ENCODE data around the gene GANAB. TPM values are rescaled to one million over a fixed set of nuclear protein-coding genes. Genes with fewer than 3 reads are reported as not detected.
A peak's percentile ranks its signal among the peaks of the same experiment; 100 is the strongest.
"Not testable (repeated sequence)": the region's sequence is repeated elsewhere in the genome, so short reads cannot be mapped to it uniquely, and the experiment has no call there.

Gene GANAB
- total RNA-seq, 1 experiment from 2014 or later: 98.5 TPM

GRCh38 chr11:62621567-62622470 lies 24.6 kb downstream of the GANAB start, which contains the start of gene B3GAT3:
Gene B3GAT3 (minus strand): TSS chr11:62621986. CDS start chr11:62621947, 39 bp downstream.
- no peaks in the 10 kb centered on the region for H3K9me3 ChIP-seq (ENCODE audit: low read length)
- H4K20me1 ChIP-seq (ENCODE audit: insufficient read depth, low read depth, low read length): no peaks in the 10 kb centered on the region
- H3K9me2 ChIP-seq (replicated peaks; ENCODE audit: insufficient read depth, low read length): no peaks in the 10 kb centered on the region
- peaks cover 15% of the 10 kb centered on the region for H3K4me1 ChIP-seq (ENCODE audit: low read length)
- peaks cover 15% of the 10 kb centered on the region; the same call in 1 of the 2 replicates for H3K36me3 ChIP-seq (ENCODE audit: insufficient read depth, low read length)
- H3K4me3 ChIP-seq (ENCODE audit: low read length): peak within 1 kb of the TSS; percentile 78
- peak within 1 kb of the TSS; percentile 77 for H3K9ac ChIP-seq (ENCODE audit: low read length)
- H2AFZ ChIP-seq (ENCODE audit: low read length): no peak within 1 kb of the TSS
- DNase-seq: peak; percentile 100
- H3K27ac ChIP-seq (ENCODE audit: low read length): peak within 1 kb of the TSS; percentile 71
- peaks cover 17% of the 10 kb centered on the region for H3K79me2 ChIP-seq (ENCODE audit: low read length)
- peak within 1 kb of the TSS; percentile 82 for H3K4me2 ChIP-seq (ENCODE audit: low read depth, low read length, poor library complexity, severe bottlenecking)
- H3K27me3 ChIP-seq (ENCODE audit: low read length): no peaks in the 10 kb centered on the region

DNA sequence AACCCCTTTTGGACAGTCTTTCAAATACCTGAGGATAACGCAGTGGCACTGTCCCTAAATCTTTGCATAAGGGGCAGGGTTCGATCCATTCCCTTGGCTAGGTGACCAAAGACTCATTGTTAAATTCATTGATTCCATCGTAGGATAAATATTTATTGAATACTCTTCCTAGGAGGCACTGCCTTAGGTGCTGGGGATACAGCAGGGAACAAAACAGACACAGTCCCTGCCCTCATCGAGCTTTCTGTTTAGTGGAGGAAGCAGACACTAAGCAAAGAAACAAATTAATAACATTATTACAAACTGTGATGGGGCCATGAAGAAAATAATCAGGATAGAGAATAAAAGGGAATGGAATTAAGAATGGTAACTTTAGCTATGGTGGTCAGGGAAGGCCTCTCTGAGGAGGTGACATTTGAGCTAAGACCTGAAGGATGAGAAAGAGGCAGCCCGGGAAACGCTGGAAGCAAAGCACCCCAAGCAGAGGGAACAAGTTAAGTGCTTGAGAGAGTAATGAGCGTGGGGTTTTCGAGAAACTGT lies 25.3 kb downstream of the GANAB start:
- Histone ChIP-seq H3K27ac (ENCODE audit: low read length) (peak overlapping the region; percentile 71), H2AFZ (ENCODE audit: low read length) (no peak overlapping the region), H3K4me2 (ENCODE audit: low read depth, low read length, poor library complexity, severe bottlenecking) (peak overlapping the region; percentile 82), H4K20me1 (ENCODE audit: insufficient read depth, low read depth, low read length) (no peaks in the 10 kb centered on the region), H3K79me2 (ENCODE audit: low read length) (peaks cover 17% of the 10 kb centered on the region), H3K4me1 (ENCODE audit: low read length) (peaks cover 15% of the 10 kb centered on the region), H3K27me3 (ENCODE audit: low read length) (no peaks in the 10 kb centered on the region), H3K4me3 (ENCODE audit: low read length) (peak overlapping the region; percentile 78), H3K9me2 (replicated peaks; ENCODE audit: insufficient read depth, low read length) (no peaks in the 10 kb centered on the region), H3K9me3 (ENCODE audit: low read length) (no peaks in the 10 kb centered on the region), H3K9ac (ENCODE audit: low read length) (peak overlapping the region; percentile 77), H3K36me3 (ENCODE audit: insufficient read depth, low read length) (peaks cover 10% of the 10 kb centered on the region; the same call in 1 of the 2 replicates)
- DNase-seq: no peak

- not testable (repeated sequence) for H3K4me3 ChIP-seq (ENCODE audit: low read length); H3K4me2 ChIP-seq (ENCODE audit: low read depth, low read length, poor library complexity, severe bottlenecking); H3K27ac ChIP-seq (ENCODE audit: low read length); H3K9me3 ChIP-seq (ENCODE audit: low read length); H3K27me3 ChIP-seq (ENCODE audit: low read length); H4K20me1 ChIP-seq (ENCODE audit: insufficient read depth, low read depth, low read length); DNase-seq; H2AFZ ChIP-seq (ENCODE audit: low read length); H3K9ac ChIP-seq (ENCODE audit: low read length); H3K9me2 ChIP-seq (replicated peaks; ENCODE audit: insufficient read depth, low read length); H3K36me3 ChIP-seq (ENCODE audit: insufficient read depth, low read length)
- peaks cover 17% of the 10 kb centered on the region for H3K79me2 ChIP-seq (ENCODE audit: low read length)
- peaks cover 12% of the 10 kb centered on the region for H3K4me1 ChIP-seq (ENCODE audit: low read length)
Measured at GRCh38 chr11:62616957-62617356, 29.5 kb downstream of the GANAB start.

GRCh38 chr11:62615521-62615920 lies 30.9 kb downstream of the GANAB start:
- H3K36me3 ChIP-seq (ENCODE audit: insufficient read depth, low read length): peaks cover 4% of the 10 kb centered on the region; the same call in 1 of the 2 replicates
- H3K27me3 ChIP-seq (ENCODE audit: low read length): no peaks in the 10 kb centered on the region
- peaks cover 18% of the 10 kb centered on the region for H3K4me1 ChIP-seq (ENCODE audit: low read length)
- H3K27ac ChIP-seq (ENCODE audit: low read length): no peak overlapping the region
- no peaks in the 10 kb centered on the region for H3K9me3 ChIP-seq (ENCODE audit: low read length)
- H3K4me2 ChIP-seq (ENCODE audit: low read depth, low read length, poor library complexity, severe bottlenecking): no peak overlapping the region
- no peaks in the 10 kb centered on the region for H3K9me2 ChIP-seq (replicated peaks; ENCODE audit: insufficient read depth, low read length)
- H3K79me2 ChIP-seq (ENCODE audit: low read length): peaks cover 8% of the 10 kb centered on the region
- H3K4me3 ChIP-seq (ENCODE audit: low read length): no peak overlapping the region
- no peak for DNase-seq
- no peaks in the 10 kb centered on the region for H4K20me1 ChIP-seq (ENCODE audit: insufficient read depth, low read depth, low read length)
- H3K9ac ChIP-seq (ENCODE audit: low read length): no peak overlapping the region
- H2AFZ ChIP-seq (ENCODE audit: low read length): no peak overlapping the region

DNA sequence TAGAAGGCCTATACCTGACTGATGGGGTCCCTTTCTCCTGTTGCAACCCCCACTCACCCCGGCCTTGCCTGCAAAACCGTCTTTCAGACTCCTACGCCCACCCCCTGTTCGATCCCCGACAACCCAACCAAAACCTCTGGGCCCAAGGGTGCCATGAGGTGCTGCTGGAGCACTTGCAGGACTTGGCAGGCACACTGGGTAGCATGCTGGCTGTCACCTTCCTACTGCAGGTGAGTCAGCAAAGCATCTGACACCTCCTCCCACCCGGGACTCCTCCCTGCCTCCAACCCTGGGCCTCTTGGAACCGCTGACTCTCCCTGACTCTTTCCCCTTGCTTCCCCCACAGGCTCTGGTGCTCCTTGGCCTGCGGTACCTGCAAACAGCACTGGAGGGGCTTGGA lies 32.1 kb downstream of the GANAB start:
- no peaks in the 10 kb centered on the region for H3K27me3 ChIP-seq (ENCODE audit: low read length)
- peaks cover 15% of the 10 kb centered on the region for H3K4me1 ChIP-seq (ENCODE audit: low read length)
- no peak overlapping the region for H2AFZ ChIP-seq (ENCODE audit: low read length)
- H3K36me3 ChIP-seq (ENCODE audit: insufficient read depth, low read length): peaks cover 3% of the 10 kb centered on the region; the same call in 1 of the 2 replicates
- no peaks in the 10 kb centered on the region; the same call in 1 of the 2 replicates for H4K20me1 ChIP-seq (ENCODE audit: insufficient read depth, low read depth, low read length)
- H3K4me3 ChIP-seq (ENCODE audit: low read length): no peak overlapping the region
- H3K79me2 ChIP-seq (ENCODE audit: low read length): 0 out of 2 replicates have a peak, but pooled peaks cover 2% of the 10 kb centered on the region
- H3K4me2 ChIP-seq (ENCODE audit: low read depth, low read length, poor library complexity, severe bottlenecking): no peak overlapping the region
- H3K27ac ChIP-seq (ENCODE audit: low read length): no peak overlapping the region
- H3K9me2 ChIP-seq (replicated peaks; ENCODE audit: insufficient read depth, low read length): no peaks in the 10 kb centered on the region
- no peak for DNase-seq
- H3K9ac ChIP-seq (ENCODE audit: low read length): no peak overlapping the region
- H3K9me3 ChIP-seq (ENCODE audit: low read length): no peaks in the 10 kb centered on the region

DNA sequence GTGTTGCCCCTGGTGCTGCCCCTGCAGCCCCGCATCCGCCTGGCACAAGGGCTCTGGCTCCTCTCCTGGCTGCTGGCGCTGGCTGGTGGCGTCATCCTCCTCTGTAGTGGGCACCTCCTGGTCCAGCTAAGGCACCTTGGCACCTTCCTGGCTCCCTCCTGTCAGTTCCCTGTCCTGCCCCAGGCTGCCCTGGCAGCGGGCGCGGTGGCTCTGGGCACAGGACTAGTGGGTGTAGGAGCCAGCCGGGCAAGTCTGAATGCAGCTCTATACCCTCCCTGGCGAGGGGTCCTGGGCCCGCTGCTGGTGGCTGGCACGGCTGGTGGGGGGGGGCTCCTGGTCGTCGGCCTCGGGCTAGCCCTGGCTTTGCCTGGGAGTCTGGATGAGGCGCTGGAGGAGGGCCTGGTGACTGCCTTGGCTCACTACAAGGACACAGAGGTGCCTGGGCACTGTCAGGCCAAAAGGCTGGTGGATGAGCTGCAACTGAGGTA lies 33.1 kb downstream of the GANAB start:
- Histone ChIP-seq H3K4me2 (ENCODE audit: low read depth, low read length, poor library complexity, severe bottlenecking) (peak overlapping the region; percentile 15), H3K4me1 (ENCODE audit: low read length) (peaks cover 17% of the 10 kb centered on the region), H3K9me2 (replicated peaks; ENCODE audit: insufficient read depth, low read length) (no peaks in the 10 kb centered on the region), H4K20me1 (ENCODE audit: insufficient read depth, low read depth, low read length) (peaks cover 5% of the 10 kb centered on the region; the same call in 1 of the 2 replicates), H3K9me3 (ENCODE audit: low read length) (no peaks in the 10 kb centered on the region), H3K27ac (ENCODE audit: low read length) (no peak overlapping the region), H3K9ac (ENCODE audit: low read length) (0 out of 2 replicates have a peak overlapping the region, but pooled peaks have one; percentile 15), H3K79me2 (ENCODE audit: low read length) (no peaks in the 10 kb centered on the region), H3K36me3 (ENCODE audit: insufficient read depth, low read length) (no peaks in the 10 kb centered on the region), H2AFZ (ENCODE audit: low read length) (no peak overlapping the region), H3K4me3 (ENCODE audit: low read length) (peak overlapping the region; percentile 87; the same call in 1 of the 2 replicates), H3K27me3 (ENCODE audit: low read length) (no peaks in the 10 kb centered on the region)
- DNase-seq: no peak

- Histone ChIP-seq H3K9ac (ENCODE audit: low read length) (peak within 1 kb of the TSS; percentile 86), H3K4me1 (ENCODE audit: low read length) (peaks cover 24% of the 10 kb centered on the region), H3K9me2 (replicated peaks; ENCODE audit: insufficient read depth, low read length) (no peaks in the 10 kb centered on the region), H3K4me2 (ENCODE audit: low read depth, low read length, poor library complexity, severe bottlenecking) (peak within 1 kb of the TSS; percentile 80), H3K27ac (ENCODE audit: low read length) (peak within 1 kb of the TSS; percentile 71), H3K4me3 (ENCODE audit: low read length) (peak within 1 kb of the TSS; percentile 87), H4K20me1 (ENCODE audit: insufficient read depth, low read depth, low read length) (peaks cover 10% of the 10 kb centered on the region; the same call in 1 of the 2 replicates), H3K9me3 (ENCODE audit: low read length) (no peaks in the 10 kb centered on the region), H2AFZ (ENCODE audit: low read length) (peak within 1 kb of the TSS; percentile 99), H3K79me2 (ENCODE audit: low read length) (no peaks in the 10 kb centered on the region), H3K36me3 (ENCODE audit: insufficient read depth, low read length) (no peaks in the 10 kb centered on the region), H3K27me3 (ENCODE audit: low read length) (no peaks in the 10 kb centered on the region)
- DNase-seq: peak; percentile 97
Measured at GRCh38 chr11:62612366-62613290, 33.8 kb downstream of the GANAB start, which contains the start of the genes EML3 and ROM1. Gene EML3 (minus strand): TSS chr11:62612775. CDS start chr11:62612457, 318 bp downstream. Gene ROM1 (plus strand): TSS chr11:62613257. CDS start chr11:62613282, 25 bp downstream.
